Activated T-helper 17 cell treated with anti-CD3 and anti-CD28 coated beads, Interleukin-2, amount 50 U/mL, for 72 hours (primary cell): ENCODE measurements around the gene NR3C1. TPM values are rescaled to one million over a fixed set of nuclear protein-coding genes. Genes with fewer than 3 reads are reported as not detected.

Experiments
- ATAC-seq: fragments of 150-1000 bp; cut with Tn5 transposase; replicated peaks from 2 replicates; pipeline ENCODE4 v1.10.0; 2021; ENCODE audit warnings: mild to moderate bottlenecking, moderate library complexity
- H3K27ac Mint-ChIP-seq: one replicate; pipeline ENCODE4 v1.8.0; 2022; ENCODE audit warnings: mixed read lengths
- H3K27me3 Mint-ChIP-seq: one replicate; pipeline ENCODE4 v1.8.0; 2022; ENCODE audit warnings: mixed read lengths
- H3K36me3 Mint-ChIP-seq: one replicate; pipeline ENCODE4 v1.8.0; 2022; ENCODE audit warnings: low read depth, mild to moderate bottlenecking, mixed read lengths
- H3K4me1 Mint-ChIP-seq: one replicate; pipeline ENCODE4 v1.8.0; 2022; ENCODE audit warnings: mixed read lengths
- H3K4me3 Mint-ChIP-seq: one replicate; pipeline ENCODE4 v1.8.0; 2022; ENCODE audit warnings: mild to moderate bottlenecking, mixed read lengths
- H3K9me3 Mint-ChIP-seq: one replicate; pipeline ENCODE4 v1.8.0; 2022; ENCODE audit warnings: mixed read lengths
- total RNA-seq, 2 donors: library from RNA; stranded (reverse); gene quantifications; one replicate each; pipeline ENCODE4 v1.2.3, GENCODE V29; 2022

NR3C1 gene
- total RNA-seq, 2 donors from 2014 or later: 33.2 to 48.3 TPM

GRCh38 chr5:143237664-143238063 is 165.8 kb downstream of the NR3C1 start:
- Mint-ChIP-seq H3K27ac (no peak overlapping the region), H3K9me3 (no peaks in the 10 kb centered on the region), H3K36me3 (no peaks in the 10 kb centered on the region), H3K4me1 (no peaks in the 10 kb centered on the region), H3K4me3 (no peak overlapping the region), H3K27me3 (peaks cover 3% of the 10 kb centered on the region)
- ATAC-seq: no peak

DNA sequence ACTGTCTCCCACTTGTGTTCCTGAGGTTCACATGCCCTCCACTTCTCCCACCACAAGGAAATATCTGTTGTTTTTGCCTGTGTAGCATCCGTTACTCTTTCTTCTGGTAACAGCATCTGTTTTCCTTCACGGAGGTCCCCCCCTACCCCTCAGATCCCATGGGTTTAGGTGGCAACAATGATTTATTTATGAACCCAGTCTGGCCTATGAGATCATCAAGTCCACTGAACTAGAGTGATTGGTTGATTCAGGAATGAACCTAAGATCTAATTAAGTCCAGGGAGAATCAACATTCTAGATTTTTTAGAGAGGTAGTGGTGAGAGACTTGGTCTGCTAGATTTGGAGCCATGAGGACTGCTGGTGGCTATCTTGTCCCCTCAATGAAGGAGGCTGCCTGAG is 166.8 kb downstream of the NR3C1 start:
- no peaks in the 10 kb centered on the region for H3K36me3 Mint-ChIP-seq
- no peak overlapping the region for H3K27ac Mint-ChIP-seq
- no peak overlapping the region for H3K4me3 Mint-ChIP-seq
- no peak for ATAC-seq
- H3K4me1 Mint-ChIP-seq: no peaks in the 10 kb centered on the region
- H3K9me3 Mint-ChIP-seq: no peaks in the 10 kb centered on the region
- H3K27me3 Mint-ChIP-seq: peaks cover 8% of the 10 kb centered on the region

- Mint-ChIP-seq H3K4me1 (no peaks in the 10 kb centered on the region), H3K36me3 (no peaks in the 10 kb centered on the region), H3K27ac (no peak overlapping the region), H3K4me3 (no peak overlapping the region), H3K27me3 (peaks cover 8% of the 10 kb centered on the region), H3K9me3 (no peaks in the 10 kb centered on the region)
- ATAC-seq: no peak
Measured at GRCh38 chr5:143235423-143235822, 168.1 kb downstream of the NR3C1 start.

DNA sequence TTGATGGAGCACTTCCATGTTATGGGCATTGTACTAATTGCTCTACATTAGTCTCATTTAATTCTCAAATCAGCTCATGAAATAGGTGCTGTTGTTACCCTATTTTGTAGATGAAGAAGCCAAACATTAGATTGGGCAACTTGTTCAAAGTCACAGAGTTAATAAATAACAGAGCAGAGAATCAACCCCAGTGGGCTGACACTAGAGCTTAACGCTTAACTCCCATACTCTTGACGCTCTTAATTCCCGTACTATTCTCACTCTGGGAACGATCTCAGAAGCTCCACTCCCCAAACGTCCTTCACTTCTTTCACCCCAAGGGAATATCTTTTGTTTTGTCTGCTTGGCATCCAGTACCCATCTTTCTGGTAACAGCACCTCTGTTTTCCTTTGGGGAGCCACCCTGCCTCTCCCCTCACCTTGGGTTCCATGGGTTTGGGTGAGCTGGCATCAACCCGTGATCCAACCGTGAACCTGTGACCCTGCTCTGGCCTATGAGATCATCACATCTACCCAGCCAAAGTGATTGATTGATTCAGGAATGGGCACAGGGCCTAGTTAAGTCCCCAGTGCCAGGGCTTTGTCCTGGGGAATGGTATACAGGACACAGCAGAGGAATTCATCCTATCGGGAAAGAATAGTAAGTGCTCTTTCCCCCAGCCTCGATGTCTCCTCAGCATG is 169.2 kb downstream of the NR3C1 start:
- Mint-ChIP-seq H3K36me3 (no peaks in the 10 kb centered on the region), H3K27ac (peak overlapping the region; percentile 39), H3K4me3 (no peak overlapping the region), H3K4me1 (peaks cover 9% of the 10 kb centered on the region), H3K27me3 (peaks cover 8% of the 10 kb centered on the region), H3K9me3 (no peaks in the 10 kb centered on the region)
- no peak for ATAC-seq

- H3K27ac Mint-ChIP-seq: no peak overlapping the region
- peaks cover 8% of the 10 kb centered on the region for H3K27me3 Mint-ChIP-seq
- ATAC-seq: no peak
- H3K9me3 Mint-ChIP-seq: no peaks in the 10 kb centered on the region
- H3K36me3 Mint-ChIP-seq: no peaks in the 10 kb centered on the region
- no peak overlapping the region for H3K4me3 Mint-ChIP-seq
- H3K4me1 Mint-ChIP-seq: peaks cover 15% of the 10 kb centered on the region
Measured at GRCh38 chr5:143233031-143233430, 170.5 kb downstream of the NR3C1 start.

- peaks cover 8% of the 10 kb centered on the region for H3K27me3 Mint-ChIP-seq
- H3K27ac Mint-ChIP-seq: peak overlapping the region; percentile 3
- H3K4me3 Mint-ChIP-seq: no peak overlapping the region
- ATAC-seq: no peak
- H3K36me3 Mint-ChIP-seq: no peaks in the 10 kb centered on the region
- H3K9me3 Mint-ChIP-seq: no peaks in the 10 kb centered on the region
- peaks cover 15% of the 10 kb centered on the region for H3K4me1 Mint-ChIP-seq
Measured at GRCh38 chr5:143231973-143232812, 171.3 kb downstream of the NR3C1 start.

GRCh38 chr5:143231416-143231815 is 172.1 kb downstream of the NR3C1 start:
- H3K27ac Mint-ChIP-seq: peak overlapping the region; percentile 3
- peak overlapping the region; percentile 83 for H3K4me3 Mint-ChIP-seq
- ATAC-seq: no peak
- no peaks in the 10 kb centered on the region for H3K36me3 Mint-ChIP-seq
- H3K4me1 Mint-ChIP-seq: peaks cover 15% of the 10 kb centered on the region
- H3K9me3 Mint-ChIP-seq: no peaks in the 10 kb centered on the region
- H3K27me3 Mint-ChIP-seq: peaks cover 8% of the 10 kb centered on the region

DNA sequence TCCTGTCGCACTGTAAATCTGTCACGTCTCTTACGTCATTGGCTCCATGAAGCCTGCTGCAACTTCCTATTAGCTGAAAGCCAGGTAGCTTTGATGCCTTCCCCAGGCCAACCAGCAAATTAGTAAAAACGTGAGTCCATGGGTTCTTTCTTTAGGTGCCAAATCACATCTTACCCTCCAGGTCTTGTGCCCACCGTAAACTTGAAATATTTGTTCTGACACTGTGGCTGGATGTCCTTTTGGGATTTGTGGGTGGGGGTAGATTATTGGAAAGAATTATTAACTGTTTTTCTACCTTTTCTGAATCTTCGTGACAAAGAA is 172.8 kb downstream of the NR3C1 start:
- Mint-ChIP-seq H3K9me3 (no peaks in the 10 kb centered on the region), H3K27me3 (peaks cover 8% of the 10 kb centered on the region), H3K4me1 (peaks cover 15% of the 10 kb centered on the region), H3K4me3 (peak overlapping the region; percentile 83), H3K36me3 (no peaks in the 10 kb centered on the region), H3K27ac (no peak overlapping the region)
- no peak for ATAC-seq

DNA sequence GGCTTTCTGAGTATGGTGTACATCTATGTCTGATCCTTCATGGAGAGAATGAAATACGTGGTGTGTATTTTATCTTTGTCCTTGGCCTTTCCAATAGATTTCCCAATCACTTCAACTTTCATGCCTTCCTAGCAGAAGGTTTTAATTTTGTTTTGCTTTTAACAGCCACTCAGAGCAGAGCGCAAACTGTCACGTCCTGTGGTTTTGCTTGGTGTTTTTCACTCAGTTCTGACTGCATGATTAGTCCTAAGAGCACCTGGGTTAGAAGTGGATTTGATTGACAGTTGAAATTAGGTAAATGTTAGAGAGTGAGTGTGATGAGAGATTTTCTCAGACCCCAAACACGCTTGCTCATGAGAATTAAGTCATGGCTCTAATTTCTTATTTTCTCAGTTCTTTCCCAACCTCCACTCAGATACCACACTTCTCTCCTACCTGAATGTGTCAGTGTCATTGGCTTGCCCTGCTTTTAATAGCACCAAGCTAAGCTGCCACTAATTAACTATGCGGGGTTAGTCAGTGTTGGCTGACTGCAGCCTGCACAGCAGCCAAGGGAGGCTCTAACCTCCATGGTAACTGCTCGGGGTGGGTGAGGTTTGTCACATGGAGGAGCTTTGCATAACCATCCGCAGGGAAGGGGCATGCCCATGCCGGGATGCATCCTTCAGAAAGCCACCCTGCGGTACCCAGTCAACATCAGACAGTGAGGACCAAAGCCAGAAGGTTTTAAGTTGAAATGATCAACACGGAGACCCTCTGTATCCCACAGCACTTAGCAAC is 173.4 kb downstream of the NR3C1 start:
- Mint-ChIP-seq H3K36me3 (no peaks in the 10 kb centered on the region), H3K4me3 (peak overlapping the region; percentile 83), H3K27me3 (peaks cover 8% of the 10 kb centered on the region), H3K4me1 (peaks cover 15% of the 10 kb centered on the region), H3K27ac (peak overlapping the region; percentile 96), H3K9me3 (no peaks in the 10 kb centered on the region)
- peak; percentile 90 for ATAC-seq

DNA sequence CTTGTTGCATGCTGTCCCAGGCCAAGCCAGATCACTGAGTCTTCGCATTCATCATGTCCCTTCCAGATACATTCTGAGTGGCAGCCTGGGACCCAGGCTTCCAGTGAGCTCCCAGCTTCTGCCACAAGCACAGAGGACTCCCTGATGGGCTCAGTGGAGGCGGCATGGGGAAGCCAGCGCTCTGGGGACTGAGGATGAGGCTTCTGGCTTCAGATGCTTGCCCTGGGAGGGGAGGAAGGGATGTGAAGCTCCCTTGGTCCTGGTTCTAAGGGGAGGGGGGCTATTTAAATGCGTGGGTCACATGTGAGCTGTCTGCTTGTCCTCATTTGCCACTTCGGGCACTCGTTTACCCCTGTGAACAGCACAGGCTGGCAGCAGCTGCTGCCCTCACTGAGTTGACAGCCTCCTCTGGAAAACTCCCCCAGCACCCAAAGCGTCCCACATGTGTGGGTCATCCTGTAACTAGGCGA is 174.0 kb downstream of the NR3C1 start:
- Mint-ChIP-seq H3K27ac (peak overlapping the region; percentile 96), H3K4me1 (peaks cover 15% of the 10 kb centered on the region), H3K36me3 (no peaks in the 10 kb centered on the region), H3K9me3 (no peaks in the 10 kb centered on the region), H3K4me3 (peak overlapping the region; percentile 83), H3K27me3 (peaks cover 8% of the 10 kb centered on the region)
- peak; percentile 63 for ATAC-seq

DNA sequence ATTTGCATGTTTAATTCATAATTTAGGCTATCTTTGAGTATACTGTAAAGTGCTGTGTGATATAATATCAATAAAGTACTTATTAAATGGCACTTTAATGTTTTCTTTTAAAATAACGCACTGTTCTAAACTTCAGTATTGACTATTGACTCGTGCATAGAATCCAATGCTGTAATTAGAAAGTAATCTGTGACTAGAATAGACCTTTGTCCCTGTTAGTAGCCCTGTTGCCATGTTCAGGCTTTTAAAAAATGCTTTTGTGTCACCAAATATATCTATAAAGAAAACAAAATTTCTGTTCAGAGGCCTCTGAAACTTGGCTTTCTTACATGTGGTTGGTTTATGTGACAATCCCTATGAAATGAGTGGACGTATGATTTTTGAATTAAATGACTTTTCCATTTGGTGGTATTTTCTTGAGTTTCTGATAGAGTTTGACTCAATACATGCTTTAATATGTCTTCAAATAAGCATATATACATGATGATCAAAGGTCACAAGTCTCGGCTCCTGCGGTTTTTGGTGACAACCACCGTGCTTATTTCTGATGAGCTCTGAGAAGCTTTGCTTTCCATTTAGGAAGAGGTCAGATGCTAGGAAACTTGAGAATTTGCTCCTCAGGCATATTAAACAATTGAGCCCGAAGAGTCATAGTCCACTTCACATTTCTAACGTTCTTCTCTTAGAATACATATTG is 174.7 kb downstream of the NR3C1 start:
- Mint-ChIP-seq H3K9me3 (no peaks in the 10 kb centered on the region), H3K4me1 (peaks cover 15% of the 10 kb centered on the region), H3K27ac (peak overlapping the region; percentile 96), H3K27me3 (peaks cover 7% of the 10 kb centered on the region), H3K4me3 (peak overlapping the region; percentile 83), H3K36me3 (no peaks in the 10 kb centered on the region)
- peak; percentile 37 for ATAC-seq
